WTC11 (cell line): ENCODE results near the gene MGMT. TPM values are rescaled to one million over a fixed set of nuclear protein-coding genes. Genes with fewer than 3 reads are reported as not detected.

Experiments
- ATAC-seq: fragments of 200-7000 bp; cut with Tn5 transposase; 2 replicates; pipeline ENCODE4 v1.10.0; 2021; ENCODE audit warnings: mild to moderate bottlenecking, moderate library complexity
- CTCF ChIA-PET: fragments of 300-600 bp; sonication (Branson Sonifier 250); formaldehyde crosslinking; loops from one replicate; lab custom pipeline; 2021; ENCODE audit warnings: antibody characterized with exemption; lab: Charles Lee
- POLR2A ChIA-PET: fragments of 350-600 bp; sonication (Branson Sonifier 250); formaldehyde crosslinking; loops from one replicate; lab custom pipeline; 2021; ENCODE audit warnings: antibody characterized with exemption; lab: Charles Lee
- DNase-seq: peaks from one replicate; pipeline ENCODE4 v3.0.0; 2021; ENCODE audit warnings: low spot score
- H3K27ac Mint-ChIP-seq: 2 replicates; pipeline ENCODE4 v1.8.0; 2021; ENCODE audit warnings: mixed read lengths
- H3K27me3 Mint-ChIP-seq: 2 replicates; pipeline ENCODE4 v1.8.0; 2021; ENCODE audit warnings: low read depth, mild to moderate bottlenecking, moderate library complexity, mixed read lengths
- H3K36me3 Mint-ChIP-seq: 2 replicates; pipeline ENCODE4 v1.8.0; 2021; ENCODE audit warnings: mixed read lengths
- H3K4me1 Mint-ChIP-seq: 2 replicates; pipeline ENCODE4 v1.8.0; 2022; ENCODE audit warnings: mixed read lengths
- H3K4me3 Mint-ChIP-seq: 2 replicates; pipeline ENCODE4 v1.8.0; 2021; ENCODE audit warnings: mild to moderate bottlenecking, moderate library complexity, mixed read lengths
- H3K9me3 Mint-ChIP-seq: 2 replicates; pipeline ENCODE4 v1.8.0; 2021; ENCODE audit warnings: mixed read lengths
- ATF6 ChIP-seq: sonication (generic); formaldehyde crosslinking; IDR thresholded peaks from 2 replicates; pipeline ENCODE4 v1.8.1; 2023; ENCODE audit warnings: mild to moderate bottlenecking, missing genetic modification reagents
- ELF4 ChIP-seq: sonication (generic); formaldehyde crosslinking; IDR thresholded peaks from 2 replicates; pipeline ENCODE4 v1.8.1; 2022; ENCODE audit warnings: low read depth, mild to moderate bottlenecking, moderate library complexity, missing genetic modification reagents
- GRHL2 ChIP-seq: fragments of 250-450 bp; sonication (Bioruptor Pico); IDR thresholded peaks from 2 replicates; pipeline ENCODE4 v1.8.0; 2022; ENCODE audit warnings: mild to moderate bottlenecking, moderate library complexity; ENCODE audit not compliant: insufficient replicate concordance, severe bottlenecking
- NR3C1 ChIP-seq: sonication (generic); formaldehyde crosslinking; conservative IDR thresholded peaks from 2 replicates; pipeline ENCODE4 v1.8.1; 2023; ENCODE audit warnings: low read depth, mild to moderate bottlenecking, missing genetic modification reagents
- SMAD3 ChIP-seq: sonication (generic); formaldehyde crosslinking; IDR thresholded peaks from 2 replicates; pipeline ENCODE4 v1.8.0; 2022; ENCODE audit warnings: missing genetic modification reagents, mild to moderate bottlenecking, borderline replicate concordance
- SP1 ChIP-seq: sonication (generic); formaldehyde crosslinking; conservative IDR thresholded peaks from 2 replicates; pipeline ENCODE4 v1.8.1; 2022; ENCODE audit warnings: missing genetic modification reagents
- USF1 ChIP-seq: sonication (generic); formaldehyde crosslinking; IDR thresholded peaks from 2 replicates; pipeline ENCODE4 v1.8.0; 2022; ENCODE audit warnings: mild to moderate bottlenecking, missing genetic modification reagents
- ZNF671 ChIP-seq: fragments of 250-450 bp; sonication (Bioruptor Pico); IDR thresholded peaks from 2 replicates; pipeline ENCODE4 v1.8.0; 2021; ENCODE audit warnings: mild to moderate bottlenecking
- total RNA-seq: library from RNA; stranded (reverse); gene quantifications from 3 replicates; pipeline ENCODE4 v1.2.3, GENCODE V29; 2021
- TF ChIP-seq, protein P1 (sequence below): sonication (generic); formaldehyde crosslinking; IDR thresholded peaks from 2 replicates; pipeline ENCODE4 v1.8.0; 2022; ENCODE audit warnings: mild to moderate bottlenecking, missing genetic modification reagents
- TF ChIP-seq, protein P2 (sequence below): fragments of 200-600 bp; IDR thresholded peaks from 2 replicates; pipeline ENCODE4 v1.8.0; 2022; ENCODE audit warnings: antibody characterized with exemption
- TF ChIP-seq, protein P3 (sequence below): fragments of 250-450 bp; sonication (Bioruptor Pico); IDR thresholded peaks from 2 replicates; pipeline ENCODE4 v1.8.0; 2021; ENCODE audit warnings: mild to moderate bottlenecking
- TF ChIP-seq, protein P4 (sequence below): fragments of 250-450 bp; sonication (Bioruptor Pico); IDR thresholded peaks from 2 replicates; pipeline ENCODE4 v1.9.0; 2021; ENCODE audit warnings: moderate library complexity, mild to moderate bottlenecking, inconsistent platforms, borderline replicate concordance

Gene MGMT
- total RNA-seq, 1 experiment from 2014 or later = 11.8 TPM

DNA sequence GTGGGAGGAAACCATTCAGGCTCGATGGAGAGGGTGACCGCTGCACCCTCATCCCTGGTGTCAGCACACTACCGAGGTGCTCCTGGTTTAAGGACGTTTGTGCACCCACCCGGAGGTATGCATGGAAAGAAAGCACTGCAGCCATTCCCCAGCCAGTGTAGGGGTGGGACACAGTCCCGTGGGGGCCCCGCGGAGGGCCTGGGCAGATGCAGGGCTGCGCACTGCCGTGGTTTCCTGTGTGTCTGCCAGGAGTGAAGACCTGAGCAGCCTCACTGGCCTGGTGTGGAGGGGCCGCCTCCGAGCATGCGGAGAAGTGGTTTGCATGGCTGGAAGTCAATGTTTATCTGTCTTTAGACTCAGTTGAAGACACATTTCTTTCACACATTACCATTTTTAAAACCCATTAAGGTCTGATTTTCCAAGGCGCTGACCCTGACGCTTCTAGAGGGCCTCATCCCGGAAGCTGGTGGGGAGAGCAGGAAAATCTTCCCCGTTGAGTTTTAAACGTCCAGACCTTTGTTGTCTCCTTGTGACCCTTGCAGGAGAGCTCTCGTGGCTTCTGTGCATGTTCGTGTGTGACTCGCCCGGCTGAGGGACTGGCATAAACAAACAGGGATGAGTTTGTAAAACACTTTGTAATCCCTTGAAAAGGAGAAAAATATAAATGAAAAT is 188.1 kb downstream of the MGMT start (continued):
- TF ChIP-seq NR3C1 (CRISPR knock-in tag) = no peak

- Mint-ChIP-seq H3K4me3 (no peak overlapping the region), H3K9me3 (no peaks in the 10 kb centered on the region), H3K27ac (peak overlapping the region; percentile 81; the same call in 1 of the 2 replicates), H3K4me1 (peaks cover 25% of the 10 kb centered on the region), H3K36me3 (no peaks in the 10 kb centered on the region), H3K27me3 (no peaks in the 10 kb centered on the region)
- ChIA-PET CTCF (no interaction called here), POLR2A (no interaction called here)
- TF ChIP-seq, protein P1, sequence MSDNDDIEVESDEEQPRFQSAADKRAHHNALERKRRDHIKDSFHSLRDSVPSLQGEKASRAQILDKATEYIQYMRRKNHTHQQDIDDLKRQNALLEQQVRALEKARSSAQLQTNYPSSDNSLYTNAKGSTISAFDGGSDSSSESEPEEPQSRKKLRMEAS (CRISPR knock-in tag) = no peak
- TF ChIP-seq, protein P2, sequence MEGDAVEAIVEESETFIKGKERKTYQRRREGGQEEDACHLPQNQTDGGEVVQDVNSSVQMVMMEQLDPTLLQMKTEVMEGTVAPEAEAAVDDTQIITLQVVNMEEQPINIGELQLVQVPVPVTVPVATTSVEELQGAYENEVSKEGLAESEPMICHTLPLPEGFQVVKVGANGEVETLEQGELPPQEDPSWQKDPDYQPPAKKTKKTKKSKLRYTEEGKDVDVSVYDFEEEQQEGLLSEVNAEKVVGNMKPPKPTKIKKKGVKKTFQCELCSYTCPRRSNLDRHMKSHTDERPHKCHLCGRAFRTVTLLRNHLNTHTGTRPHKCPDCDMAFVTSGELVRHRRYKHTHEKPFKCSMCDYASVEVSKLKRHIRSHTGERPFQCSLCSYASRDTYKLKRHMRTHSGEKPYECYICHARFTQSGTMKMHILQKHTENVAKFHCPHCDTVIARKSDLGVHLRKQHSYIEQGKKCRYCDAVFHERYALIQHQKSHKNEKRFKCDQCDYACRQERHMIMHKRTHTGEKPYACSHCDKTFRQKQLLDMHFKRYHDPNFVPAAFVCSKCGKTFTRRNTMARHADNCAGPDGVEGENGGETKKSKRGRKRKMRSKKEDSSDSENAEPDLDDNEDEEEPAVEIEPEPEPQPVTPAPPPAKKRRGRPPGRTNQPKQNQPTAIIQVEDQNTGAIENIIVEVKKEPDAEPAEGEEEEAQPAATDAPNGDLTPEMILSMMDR = no peak
- TF ChIP-seq SMAD3 (CRISPR knock-in tag) (no peak), GRHL2 (CRISPR knock-in tag) (no peak), NR3C1 (CRISPR knock-in tag) (no peak), USF1 (CRISPR knock-in tag) (no peak), ELF4 (CRISPR knock-in tag) (no peak)
- TF ChIP-seq, protein P3, sequence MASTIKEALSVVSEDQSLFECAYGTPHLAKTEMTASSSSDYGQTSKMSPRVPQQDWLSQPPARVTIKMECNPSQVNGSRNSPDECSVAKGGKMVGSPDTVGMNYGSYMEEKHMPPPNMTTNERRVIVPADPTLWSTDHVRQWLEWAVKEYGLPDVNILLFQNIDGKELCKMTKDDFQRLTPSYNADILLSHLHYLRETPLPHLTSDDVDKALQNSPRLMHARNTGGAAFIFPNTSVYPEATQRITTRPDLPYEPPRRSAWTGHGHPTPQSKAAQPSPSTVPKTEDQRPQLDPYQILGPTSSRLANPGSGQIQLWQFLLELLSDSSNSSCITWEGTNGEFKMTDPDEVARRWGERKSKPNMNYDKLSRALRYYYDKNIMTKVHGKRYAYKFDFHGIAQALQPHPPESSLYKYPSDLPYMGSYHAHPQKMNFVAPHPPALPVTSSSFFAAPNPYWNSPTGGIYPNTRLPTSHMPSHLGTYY (CRISPR knock-in tag) = no peak
- no peak for ATAC-seq
- DNase-seq = no peak
These were observed 188.6 kb downstream of the MGMT start for GRCh38 chr10:129655679-129656031.

GRCh38 chr10:129656642-129657041 is 189.6 kb downstream of the MGMT start:
- H3K4me1 Mint-ChIP-seq = peaks cover 35% of the 10 kb centered on the region
- DNase-seq (no peak), ATAC-seq (no peak)
- H3K4me3 Mint-ChIP-seq = no peak overlapping the region
- no peak overlapping the region for H3K27ac Mint-ChIP-seq
- no peaks in the 10 kb centered on the region for H3K36me3 Mint-ChIP-seq
- ChIA-PET CTCF (interaction anchor here (0.6 to 0.7 kb wide), 2 partner anchors 258 to 396 kb away, joined by 3 to 4 read pairs; no protein-coding TSS in a partner anchor), POLR2A (no interaction called here)
- H3K27me3 Mint-ChIP-seq = no peaks in the 10 kb centered on the region
- no peak for TF ChIP-seq NR3C1 (CRISPR knock-in tag)
- TF ChIP-seq, protein P4, sequence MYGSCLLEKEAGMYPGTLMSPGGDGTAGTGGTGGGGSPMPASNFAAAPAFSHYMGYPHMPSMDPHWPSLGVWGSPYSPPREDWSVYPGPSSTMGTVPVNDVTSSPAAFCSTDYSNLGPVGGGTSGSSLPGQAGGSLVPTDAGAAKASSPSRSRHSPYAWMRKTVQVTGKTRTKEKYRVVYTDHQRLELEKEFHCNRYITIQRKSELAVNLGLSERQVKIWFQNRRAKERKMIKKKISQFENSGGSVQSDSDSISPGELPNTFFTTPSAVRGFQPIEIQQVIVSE = no peak
- no peak for TF ChIP-seq ZNF671
- TF ChIP-seq ELF4 (CRISPR knock-in tag) = no peak
- TF ChIP-seq ATF6 (CRISPR knock-in tag) = no peak
- no peak for TF ChIP-seq SP1 (CRISPR knock-in tag)
- H3K9me3 Mint-ChIP-seq = no peaks in the 10 kb centered on the region
